Measurements from ENCODE around the gene AANAT. TPM values are rescaled to one million over a fixed set of nuclear protein-coding genes. Genes with fewer than 3 reads are reported as not detected.

AANAT gene
- polyA plus RNA-seq, 1 experiment = not detected

- no peak for TF ChIP-seq CTCF (IDR thresholded peaks at IDR 0.05; ENCODE audit: insufficient read depth, low read depth, low read length)
Measured at GRCh38 chr17:76466775-76467130, 650 bp upstream of the AANAT start.

GRCh38 chr17:76467809-76468633 lies 618 bp downstream of the AANAT start:
- DNase-seq (ENCODE audit: low read depth) = no peak

More at GRCh38 chr17:76466775-76467130, 650 bp upstream of the AANAT start:
- CTCF ChIA-PET = interaction anchor here (0.9 to 17.7 kb wide), 14 partner anchors 8 to 235 kb away, joined by 3 to 442 read pairs (median 6); partner anchors contain the start of genes RHBDF2 and UBE2O
- no peak overlapping the region for H3K4me3 ChIP-seq (ENCODE audit: low read depth, low read length)
- POLR2A ChIA-PET = interaction anchor here (0.6 kb wide), 1 partner anchor 264 kb away, joined by 3 read pairs; no protein-coding TSS in a partner anchor
- DNase-seq (ENCODE audit: low read depth) = no peak
- H3K36me3 ChIP-seq (ENCODE audit: control insufficient read depth, insufficient read depth, low read length) = peaks cover 3% of the 10 kb centered on the region; the same call in 1 of the 2 replicates
- 0 out of 2 replicates have a peak, but pooled peaks cover 2% of the 10 kb centered on the region for H3K27me3 ChIP-seq (ENCODE audit: control insufficient read depth, insufficient read depth, low read length)

GRCh38 chr17:76468634-76469010 lies 1.2 kb downstream of the AANAT start:
- POLR2A ChIA-PET = no interaction called here
- H3K36me3 ChIP-seq (ENCODE audit: control insufficient read depth, insufficient read depth, low read length) = peaks cover 6% of the 10 kb centered on the region
- TF ChIP-seq CTCF (IDR thresholded peaks at IDR 0.05; ENCODE audit: insufficient read depth, low read depth, low read length) = no peak
- DNase-seq (ENCODE audit: low read depth) = no peak
- H3K27me3 ChIP-seq (ENCODE audit: control insufficient read depth, insufficient read depth, low read length) = no peaks in the 10 kb centered on the region
- H3K4me3 ChIP-seq (ENCODE audit: low read depth, low read length) = no peak overlapping the region
- CTCF ChIA-PET = interaction anchor here (1.1 to 17.7 kb wide), 4 partner anchors 9 to 78 kb away, joined by 3 to 442 read pairs (median 13); partner anchors contain the start of gene RHBDF2

More at GRCh38 chr17:76467809-76468633, 618 bp downstream of the AANAT start:
- ChIA-PET CTCF (interaction anchor here (1.1 to 17.7 kb wide), 7 partner anchors 8 to 79 kb away, joined by 3 to 442 read pairs (median 5); partner anchors contain the start of genes RHBDF2 and UBE2O), POLR2A (no interaction called here)
- Histone ChIP-seq H3K27me3 (ENCODE audit: control insufficient read depth, insufficient read depth, low read length) (no peaks in the 10 kb centered on the region), H3K4me3 (ENCODE audit: low read depth, low read length) (no peak overlapping the region), H3K36me3 (ENCODE audit: control insufficient read depth, insufficient read depth, low read length) (peaks cover 6% of the 10 kb centered on the region)
- no peak for TF ChIP-seq CTCF (IDR thresholded peaks at IDR 0.05; ENCODE audit: insufficient read depth, low read depth, low read length)

- Histone ChIP-seq H3K36me3 (ENCODE audit: control insufficient read depth, insufficient read depth, low read length) (peaks cover 6% of the 10 kb centered on the region), H3K4me3 (ENCODE audit: low read depth, low read length) (no peak overlapping the region), H3K27me3 (ENCODE audit: control insufficient read depth, insufficient read depth, low read length) (no peaks in the 10 kb centered on the region)
- POLR2A ChIA-PET = no interaction called here
- TF ChIP-seq CTCF (IDR thresholded peaks at IDR 0.05; ENCODE audit: insufficient read depth, low read depth, low read length) = no peak
- CTCF ChIA-PET = interaction anchor here (0.7 to 17.7 kb wide), 4 partner anchors 9 to 78 kb away, joined by 3 to 442 read pairs (median 4); partner anchors contain the start of gene RHBDF2
- DNase-seq (ENCODE audit: low read depth) = no peak
Measured at GRCh38 chr17:76469076-76469990, 1.9 kb downstream of the AANAT start.

Data from BJ (cell line).